ENCODE results near the gene CRHR2. TPM values are rescaled to one million over a fixed set of nuclear protein-coding genes. Genes with fewer than 3 reads are reported as not detected.

Gene CRHR2
- polyA plus RNA-seq, 1 of the 3 experiments (the other 2 are of a cell fraction): not detected

DNA sequence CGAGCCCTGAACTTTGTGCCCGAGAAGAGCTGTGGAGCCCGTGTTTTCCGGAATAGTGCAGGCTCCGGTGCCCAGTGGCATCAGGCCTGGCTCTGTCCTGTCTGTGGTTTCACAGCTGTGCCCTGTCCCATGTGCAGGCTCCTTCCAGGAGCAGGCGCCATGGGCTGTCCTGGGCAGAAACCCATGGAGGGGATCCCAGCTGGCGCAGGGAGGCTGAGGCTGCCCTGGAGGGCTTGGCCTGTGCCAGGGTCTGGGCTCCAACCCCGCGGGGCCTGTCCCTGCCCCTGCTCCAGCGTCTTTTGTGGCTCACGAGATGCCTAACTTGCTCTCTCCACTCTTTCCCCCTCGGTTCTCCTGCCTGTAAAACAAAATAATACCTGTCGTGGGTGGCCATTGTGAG is 23.3 kb upstream of the CRHR2 start:
- DNase-seq: no peak
- H3K36me3 ChIP-seq (replicated peaks in 1 of 2; ENCODE audit: control insufficient read depth in 1 of 2, insufficient read depth in 2 of 2, low read length in 1 of 2): no peaks in the 10 kb centered on the region
- CTCF ChIA-PET: interaction anchor here (1.0 to 2.5 kb wide), 4 partner anchors 10 to 40 kb away, joined by 3 to 12 read pairs (median 4); partner anchors contain the start of gene CRHR2
- H3K4me1 ChIP-seq (ENCODE audit: control insufficient read depth in 1 of 2, insufficient read depth in 2 of 2, low read depth in 1 of 2, low read length in 1 of 2): peaks cover 0 to 9% of the 10 kb centered on the region in 2 experiments; a peak in 1 of 4 replicates
- H3K27me3 ChIP-seq (ENCODE audit: insufficient read depth): peaks cover 17% of the 10 kb centered on the region
- no peaks in the 10 kb centered on the region for H3K79me2 ChIP-seq (ENCODE audit: insufficient read depth)
- no peaks in the 10 kb centered on the region for H4K20me1 ChIP-seq (ENCODE audit: insufficient read depth)
- H3K9ac ChIP-seq: no peak overlapping the region
- H3K9me2 ChIP-seq: no peaks in the 10 kb centered on the region
- H3K27ac ChIP-seq (ENCODE audit: low read depth in 2 of 2, low read length in 1 of 2): no peak overlapping the region
- H3F3A ChIP-seq (replicated peaks; ENCODE audit: insufficient read depth): no peaks in the 10 kb centered on the region
- POLR2A ChIA-PET: no interaction called here
- TF ChIP-seq YY1 (IDR thresholded peaks at IDR 0.05; ENCODE audit: low read depth): no peak
- TF ChIP-seq SIN3A (IDR thresholded peaks at IDR 0.05; ENCODE audit: borderline replicate concordance, low read depth, low read length): no peak
- TF ChIP-seq ZBTB33 (IDR thresholded peaks at IDR 0.05; ENCODE audit: borderline replicate concordance, low read depth): no peak
- TF ChIP-seq TAF1 (IDR thresholded peaks at IDR 0.05; ENCODE audit: borderline replicate concordance, low read depth, low read length): no peak
- no peak for TF ChIP-seq EZH2phosphoT487 (IDR thresholded peaks at IDR 0.05; ENCODE audit: borderline replicate concordance, low read depth)
- TF ChIP-seq MXI1 (IDR thresholded peaks at IDR 0.05; ENCODE audit: low read depth, low read length): no peak
- TF ChIP-seq RAD21 (IDR thresholded peaks at IDR 0.05; ENCODE audit: low read length): no peak
- no peak for TF ChIP-seq NRF1 (IDR thresholded peaks at IDR 0.05; ENCODE audit: low read depth, low read length)
- no peak for TF ChIP-seq CHD2 (IDR thresholded peaks at IDR 0.05; ENCODE audit: low read length, partially characterized antibody)
- H2AFZ ChIP-seq (ENCODE audit: low read depth): no peak overlapping the region
- H3K4me2 ChIP-seq: no peak overlapping the region
- no peaks in the 10 kb centered on the region for H3K9me3 ChIP-seq
- 49% methylated on average over 12 of the region's 13 CpGs for WGBS (ENCODE audit: low lambda C conversion rate)
- no peak overlapping the region for H3K4me3 ChIP-seq (ENCODE audit: low read depth in 2 of 2, low read length in 1 of 2)

DNA sequence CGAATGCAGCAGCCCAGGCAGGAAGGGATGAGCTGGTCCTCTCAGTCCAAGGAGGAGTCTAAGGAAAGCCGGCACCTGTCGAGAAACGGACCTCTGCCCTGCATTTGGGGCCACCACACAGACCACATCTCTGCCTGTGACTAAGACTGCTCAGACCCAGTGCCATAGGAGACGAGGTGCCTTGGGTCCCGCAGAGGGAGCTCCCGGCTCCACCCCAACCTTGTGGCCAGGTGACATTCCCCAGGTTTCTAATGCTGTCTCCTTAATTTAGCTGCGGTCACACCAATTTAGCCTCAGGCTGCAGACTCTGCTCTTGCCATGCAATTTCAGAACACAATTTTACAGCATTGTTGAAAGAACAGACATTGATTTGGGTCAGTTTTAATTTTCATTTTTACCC is 22.8 kb upstream of the CRHR2 start:
- no peaks in the 10 kb centered on the region for H3F3A ChIP-seq (replicated peaks; ENCODE audit: insufficient read depth)
- H3K27me3 ChIP-seq (ENCODE audit: insufficient read depth): peaks cover 17% of the 10 kb centered on the region
- no peaks in the 10 kb centered on the region for H3K9me3 ChIP-seq
- H2AFZ ChIP-seq (ENCODE audit: low read depth): no peak overlapping the region
- peaks cover 0 to 9% of the 10 kb centered on the region in 2 experiments; a peak in 1 of 4 replicates for H3K4me1 ChIP-seq (ENCODE audit: control insufficient read depth in 1 of 2, insufficient read depth in 2 of 2, low read depth in 1 of 2, low read length in 1 of 2)
- POLR2A ChIA-PET: no interaction called here
- no peak for TF ChIP-seq ZBTB33 (IDR thresholded peaks at IDR 0.05; ENCODE audit: borderline replicate concordance, low read depth)
- TF ChIP-seq MAX (IDR thresholded peaks at IDR 0.05; ENCODE audit: low read depth): no peak
- TF ChIP-seq REST (IDR thresholded peaks at IDR 0.05; ENCODE audit: low read depth, low read length): no peak
- no peak for TF ChIP-seq SIN3A (IDR thresholded peaks at IDR 0.05; ENCODE audit: borderline replicate concordance, low read depth, low read length)
- no peak for TF ChIP-seq EP300 (IDR thresholded peaks at IDR 0.05; ENCODE audit: borderline replicate concordance in 1 of 2, low read depth in 1 of 2, low read length in 1 of 2)
- no peak for TF ChIP-seq MEF2A (IDR thresholded peaks at IDR 0.05; ENCODE audit: borderline replicate concordance, low read depth)
- no peak for DNase-seq
- 61% methylated on average over 6 of the region's 8 CpGs for WGBS (ENCODE audit: low lambda C conversion rate)
- no peak overlapping the region for H3K9ac ChIP-seq
- no peaks in the 10 kb centered on the region for H3K79me2 ChIP-seq (ENCODE audit: insufficient read depth)
- H4K20me1 ChIP-seq (ENCODE audit: insufficient read depth): no peaks in the 10 kb centered on the region
- CTCF ChIA-PET: interaction anchor here (1.0 to 2.5 kb wide), 5 partner anchors 11 to 429 kb away, joined by 3 to 12 read pairs (median 3); partner anchors contain the start of gene CRHR2
- no peak overlapping the region for H3K4me2 ChIP-seq
- no peaks in the 10 kb centered on the region for H3K36me3 ChIP-seq (replicated peaks in 1 of 2; ENCODE audit: control insufficient read depth in 1 of 2, insufficient read depth in 2 of 2, low read length in 1 of 2)
- H3K4me3 ChIP-seq (ENCODE audit: low read depth in 2 of 2, low read length in 1 of 2): no peak overlapping the region
- H3K27ac ChIP-seq (ENCODE audit: low read depth in 2 of 2, low read length in 1 of 2): no peak overlapping the region
- no peaks in the 10 kb centered on the region for H3K9me2 ChIP-seq
